Measurements from ENCODE around the gene LIX1. TPM values are rescaled to one million over a fixed set of nuclear protein-coding genes. Genes with fewer than 3 reads are reported as not detected.

The LIX1 gene
- polyA plus RNA-seq, 3 donors: 4.1 to 4.7 (median 4.2) TPM

Other genes with a start within 250 kb of the LIX1 start
- 10 to 100 TPM; 21.1 to 30.7 (median 24.2) TPM for gene LNPEP, start 206.5 kb downstream of the LIX1 start, polyA plus RNA-seq (ENCODE audit: insufficient read length in 3 of 3)
- 10 to 100 TPM; 32.7 to 44.3 (median 37.5) TPM for gene RIOK2, start 40.6 kb upstream of the LIX1 start, polyA plus RNA-seq (ENCODE audit: insufficient read length in 3 of 3)